CD4-positive, alpha-beta T cell treated with Interleukin-15 for 1 hour (primary cell): ENCODE measurements around the gene SORCS2.
A peak's percentile ranks its signal among the peaks of the same experiment; 100 is the strongest.

Experiments
- DNase-seq: peaks from one replicate; pipeline ENCODE4 v3.0.0-alpha.2; 2020

SORCS2 gene

GRCh38 chr4:7187168-7187535, 5.2 kb upstream of the SORCS2 start:
- no peak for DNase-seq

- no peak for DNase-seq
These were observed 4.6 kb upstream of the SORCS2 start for GRCh38 chr4:7187691-7188090.

- DNase-seq: peak; percentile 10
These were observed 3.3 kb upstream of the SORCS2 start for GRCh38 chr4:7189066-7189465.

GRCh38 chr4:7189475-7190277, 2.7 kb upstream of the SORCS2 start:
- peak; percentile 12 for DNase-seq

GRCh38 chr4:7190278-7190594, 2.1 kb upstream of the SORCS2 start:
- DNase-seq: no peak

- no peak for DNase-seq
These were observed 1.4 kb upstream of the SORCS2 start for GRCh38 chr4:7190691-7191545.

GRCh38 chr4:7191546-7192251, 639 bp upstream of the SORCS2 start:
- DNase-seq: peak; percentile 14

GRCh38 chr4:7193030-7193958, 956 bp downstream of the SORCS2 start:
- DNase-seq: peak; percentile 16

- peak; percentile 12 for DNase-seq
These were observed 2.2 kb downstream of the SORCS2 start for GRCh38 chr4:7194251-7195140.

- DNase-seq: no peak
These were observed 2.8 kb downstream of the SORCS2 start for GRCh38 chr4:7195141-7195515.

- DNase-seq: no peak
These were observed 3.4 kb downstream of the SORCS2 start for GRCh38 chr4:7195546-7196287.

- peak; percentile 2 for DNase-seq
These were observed 3.9 kb downstream of the SORCS2 start for GRCh38 chr4:7196288-7196651.

GRCh38 chr4:7196736-7197135, 4.4 kb downstream of the SORCS2 start:
- no peak for DNase-seq

GRCh38 chr4:7197910-7198309, 5.6 kb downstream of the SORCS2 start:
- peak; percentile 12 for DNase-seq

- DNase-seq: peak; percentile 15
These were observed 6.2 kb downstream of the SORCS2 start for GRCh38 chr4:7198440-7199128.

GRCh38 chr4:7199129-7199725, 6.9 kb downstream of the SORCS2 start:
- peak; percentile 10 for DNase-seq

- peak; percentile 13 for DNase-seq
These were observed 7.6 kb downstream of the SORCS2 start for GRCh38 chr4:7199771-7200441.

GRCh38 chr4:7200801-7201200, 8.5 kb downstream of the SORCS2 start:
- DNase-seq: peak; percentile 12
